T47D (cell line): ENCODE data around the gene CDKAL1.
A peak's percentile ranks its signal among the peaks of the same experiment; 100 is the strongest.

Experiments
- DNase-seq, 2 experiments: peaks; one replicate each; pipeline versions ENCODE4 v3.0.0 to v3.0.0-alpha.2; 2011 to 2012; ENCODE audit warnings: low read depth in 1 of 2, low spot score in 1 of 2
- JUND ChIP-seq: IDR thresholded peaks from 2 replicates; pipeline ENCODE4 v1.6.1; 2012; ENCODE audit warnings: low read depth
- in situ Hi-C: cut with HindIII; loops from 2 replicates; pipeline ENCODE4 v1.10.0; 2016; ENCODE audit warnings: low sequenced_read_pairs, low pct_unique_long_range_greater_than_20kb

Gene CDKAL1

DNA sequence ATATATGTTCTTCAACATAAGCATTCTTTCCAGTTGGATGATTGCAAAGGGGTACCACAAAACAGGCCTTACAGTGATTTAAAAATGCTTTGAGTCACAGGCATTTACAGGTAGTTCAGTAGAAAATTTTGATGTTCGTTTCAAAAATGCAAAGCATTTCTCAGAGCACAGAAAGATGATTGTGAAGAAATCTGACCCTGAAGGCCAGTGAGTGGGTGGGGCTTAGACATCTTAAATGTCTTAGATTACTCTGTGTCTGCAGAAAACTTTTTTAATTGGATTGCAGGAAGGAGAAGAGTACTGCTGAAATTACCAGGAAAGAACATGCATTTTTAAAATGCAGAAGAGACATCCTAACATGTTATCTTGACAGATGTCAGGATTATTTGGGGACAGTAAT, 268.3 kb downstream of the CDKAL1 start:
- TF ChIP-seq JUND = no peak
- DNase-seq = no peak

DNA sequence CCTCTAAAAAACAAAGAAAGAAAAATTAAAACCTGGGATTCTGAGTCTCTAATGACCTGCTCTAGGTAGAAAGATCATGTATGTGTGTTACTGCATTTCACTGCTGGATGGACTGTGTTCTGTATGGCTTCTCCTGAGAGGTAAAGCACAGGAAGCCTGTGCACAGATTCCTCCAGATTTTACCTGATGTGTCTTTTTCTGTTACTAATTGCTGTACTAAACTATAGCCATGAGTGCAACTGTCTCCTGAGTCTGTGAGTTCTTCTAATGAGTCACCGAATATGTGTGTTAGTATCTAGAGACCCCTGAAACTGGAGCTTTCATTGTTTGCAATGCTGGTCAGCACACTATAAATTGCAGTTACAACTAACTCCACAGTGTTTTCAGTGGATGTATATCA, 270.8 kb downstream of the CDKAL1 start:
- no peak for TF ChIP-seq JUND
- no peak for DNase-seq
- in situ Hi-C loops = no loop called here

More for the DNA sequence above, 268.3 kb downstream of the CDKAL1 start:
- in situ Hi-C loops = no loop called here

DNA sequence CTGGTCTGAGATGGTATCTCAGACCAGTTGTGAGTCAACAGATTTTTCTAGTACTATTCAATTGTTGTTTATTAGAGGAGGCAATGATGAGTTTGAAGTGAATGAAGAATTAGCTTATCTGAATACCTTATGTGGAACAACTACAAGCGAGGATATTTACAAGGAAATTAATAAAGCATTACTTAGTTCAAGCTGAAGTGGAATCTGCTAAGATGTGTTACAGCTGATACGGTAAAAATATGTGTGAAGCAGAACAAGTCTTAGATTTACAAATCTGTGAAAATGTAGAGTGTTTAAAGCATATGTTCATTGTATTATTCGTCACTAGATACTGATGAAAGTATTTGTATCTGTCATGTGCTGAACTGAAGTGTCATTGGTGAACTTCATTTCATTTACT, 272.4 kb downstream of the CDKAL1 start:
- in situ Hi-C loops = no loop called here
- no peak for DNase-seq
- no peak for TF ChIP-seq JUND

DNA sequence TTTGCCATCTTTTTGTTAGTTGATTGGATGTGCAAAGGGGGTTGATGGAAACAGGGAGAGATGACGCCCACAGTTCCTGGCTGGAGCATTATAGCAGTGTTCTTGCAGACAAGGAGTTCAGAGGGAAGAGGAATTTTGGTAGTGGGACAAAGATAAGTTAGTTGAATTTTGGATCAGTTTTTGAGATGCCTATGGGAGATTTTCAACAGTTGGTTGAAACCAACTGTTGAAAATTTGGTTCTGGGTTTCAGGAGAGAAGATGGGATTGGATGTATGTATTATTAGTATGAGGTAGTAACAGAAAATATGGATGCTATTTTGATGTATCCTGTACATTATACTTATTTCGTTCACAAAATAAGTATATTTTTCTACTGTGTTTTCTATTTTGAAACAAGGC, 274.2 kb downstream of the CDKAL1 start:
- in situ Hi-C loops = no loop called here
- TF ChIP-seq JUND = no peak
- no peak for DNase-seq

DNA sequence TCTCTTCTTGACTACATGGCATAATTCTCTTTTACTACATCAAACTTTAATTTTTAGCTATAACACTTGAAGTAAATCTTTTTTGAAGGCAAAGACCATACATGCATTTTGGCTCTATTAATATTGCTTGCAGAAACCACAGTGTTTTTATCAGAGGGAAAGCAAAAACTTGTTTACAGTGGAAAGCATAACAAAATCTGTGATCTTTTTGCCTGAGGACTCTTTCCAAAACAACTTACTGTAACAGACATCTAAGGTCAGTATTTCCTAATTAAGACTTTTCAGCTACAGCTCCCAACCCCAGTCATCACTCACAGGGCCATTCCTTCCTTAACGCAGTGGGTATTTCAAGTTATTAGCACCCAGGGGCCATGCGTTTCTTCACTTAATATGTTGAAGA, 274.7 kb downstream of the CDKAL1 start:
- DNase-seq = no peak
- TF ChIP-seq JUND = no peak
- in situ Hi-C loops = no loop called here

DNA sequence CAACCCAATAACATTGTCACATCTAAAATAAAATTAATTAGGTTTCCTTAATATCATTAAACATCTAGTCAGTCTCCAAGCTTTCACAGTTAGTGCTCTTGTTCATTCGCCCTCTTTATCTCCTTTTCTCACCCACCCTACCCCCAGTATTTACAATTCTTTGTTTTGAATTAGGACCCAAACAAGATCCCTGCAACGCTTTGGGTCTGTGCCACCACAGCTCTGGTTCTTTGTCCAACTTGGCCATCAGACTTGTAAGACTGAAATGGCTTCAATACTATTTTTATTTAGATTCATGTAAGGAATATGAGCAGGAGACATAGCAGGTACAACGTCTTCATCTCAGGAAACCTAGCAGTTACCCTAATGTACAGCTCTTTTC, 276.5 kb downstream of the CDKAL1 start:
- no peak for TF ChIP-seq JUND
- in situ Hi-C loops = no loop called here
- DNase-seq = no peak

DNA sequence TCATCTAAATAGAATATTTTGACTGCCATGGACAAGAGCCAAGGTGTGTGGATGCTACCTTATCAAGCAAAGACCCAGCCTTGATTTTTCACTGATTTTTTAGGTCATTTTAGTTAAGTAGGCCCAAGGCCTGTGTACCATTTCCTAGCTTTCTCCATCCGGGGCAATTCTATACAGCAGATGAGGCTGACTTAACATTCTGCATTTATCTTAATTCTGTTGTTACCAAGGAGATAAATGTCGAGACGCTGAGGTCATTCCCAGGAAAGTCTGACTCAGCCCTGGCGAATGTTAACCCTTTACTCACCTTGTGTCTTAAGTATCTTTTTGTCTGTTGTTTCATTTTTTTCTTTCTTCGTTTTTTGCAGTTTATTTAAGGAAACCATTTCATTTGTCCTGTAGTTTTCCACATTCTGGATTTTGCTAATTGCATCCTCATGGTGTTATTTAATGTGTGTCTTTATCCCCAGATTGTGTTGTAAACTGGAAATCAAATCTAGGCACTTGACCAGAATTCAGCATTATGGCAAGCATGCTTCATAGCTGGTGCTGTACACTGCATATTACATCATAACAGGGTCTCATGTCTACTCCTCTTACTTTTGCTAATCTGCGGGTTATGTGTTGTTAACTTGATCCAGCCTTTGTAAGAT, 277.0 kb downstream of the CDKAL1 start:
- in situ Hi-C loops = no loop called here
- TF ChIP-seq JUND = 0 out of 2 replicates have a peak, but pooled peaks have one; percentile 23
- peak in 1 of 2 experiments; percentile 42 for DNase-seq

DNA sequence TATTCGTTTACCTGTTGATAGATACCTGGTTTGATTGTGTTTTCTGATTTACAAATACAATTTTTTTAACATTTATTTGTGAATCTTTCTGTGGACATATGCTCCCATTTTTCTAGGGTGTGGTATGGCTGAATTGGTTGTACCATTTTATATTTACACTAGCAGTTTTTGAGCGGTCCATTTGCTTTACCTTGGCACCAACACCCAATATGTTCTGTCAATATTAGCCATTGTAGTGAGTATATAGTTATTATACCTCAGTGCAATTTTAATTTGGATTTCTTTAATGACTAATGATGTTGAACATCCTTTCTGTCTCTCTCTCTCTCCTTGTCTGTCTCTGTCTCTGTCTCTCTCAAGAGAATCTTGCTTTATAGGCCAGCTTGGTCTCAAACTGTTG, 278.5 kb downstream of the CDKAL1 start:
- in situ Hi-C loops = no loop called here
- no peak for TF ChIP-seq JUND
- no peak for DNase-seq

DNA sequence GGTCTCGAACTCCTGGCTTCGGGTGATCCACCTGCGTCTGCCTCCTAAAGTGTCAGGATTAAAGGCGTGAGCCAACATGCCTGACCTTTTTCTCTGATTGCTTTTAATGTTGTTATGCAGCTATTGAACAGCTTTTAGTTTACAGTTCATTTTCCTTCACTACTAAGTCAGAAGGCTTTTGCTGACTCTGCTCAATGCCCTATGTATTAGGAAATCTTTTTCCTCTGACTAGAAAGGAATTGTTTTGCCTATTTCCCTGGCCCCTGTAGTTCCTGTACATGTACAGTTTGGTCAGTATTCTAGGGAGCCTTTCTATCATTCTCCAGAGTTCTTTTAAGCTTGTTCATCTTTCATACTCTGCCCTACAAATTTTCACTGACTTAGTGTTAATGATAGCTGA, 280.2 kb downstream of the CDKAL1 start:
- in situ Hi-C loops = no loop called here
- no peak for TF ChIP-seq JUND

DNA sequence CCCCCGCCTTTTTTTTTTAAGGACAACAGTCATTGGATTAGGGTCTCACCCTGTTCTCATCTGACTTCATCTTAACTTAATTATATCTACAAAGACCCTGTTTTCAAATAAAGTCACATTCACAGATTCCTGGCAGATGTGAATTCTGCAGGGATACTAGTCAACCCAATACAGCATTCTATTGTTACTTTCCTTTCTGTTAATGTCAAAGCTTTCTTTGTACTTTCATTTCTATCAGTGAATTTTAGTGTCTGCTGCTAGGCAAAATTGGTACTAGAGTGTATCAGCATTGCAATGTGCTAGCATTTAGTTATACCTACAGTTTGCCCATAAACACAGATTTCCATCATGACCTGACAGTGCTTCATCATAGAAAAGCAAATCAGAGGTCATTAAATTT, 281.9 kb downstream of the CDKAL1 start:
- TF ChIP-seq JUND = no peak
- in situ Hi-C loops = no loop called here
- no peak for DNase-seq

More for the DNA sequence above, 280.2 kb downstream of the CDKAL1 start:
- no peak for DNase-seq

DNA sequence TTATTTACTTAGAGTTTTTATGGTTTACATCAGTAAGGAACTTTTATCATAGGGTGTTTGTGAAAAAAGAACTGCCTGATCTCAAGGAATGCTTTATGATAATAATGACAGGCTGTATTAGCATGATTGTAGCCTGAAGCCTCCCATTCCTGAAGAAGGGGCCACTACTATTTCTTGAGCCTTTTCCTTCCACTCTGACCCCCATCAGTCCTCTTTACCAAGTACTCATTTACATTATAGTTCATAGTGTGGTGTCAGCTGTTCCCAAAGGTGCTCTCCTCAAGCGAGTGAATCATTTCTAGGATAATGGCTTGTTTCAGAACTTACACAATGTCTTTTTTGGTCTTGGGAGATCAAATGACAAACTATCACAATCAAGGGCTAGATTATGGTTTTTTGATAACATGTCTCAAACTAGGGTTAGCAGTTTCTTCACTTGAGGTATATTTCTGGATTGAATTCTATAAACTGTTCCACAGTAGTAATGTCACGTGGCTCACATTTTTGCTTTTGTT, 283.6 kb downstream of the CDKAL1 start:
- DNase-seq = no peak
- in situ Hi-C loops = no loop called here

DNA sequence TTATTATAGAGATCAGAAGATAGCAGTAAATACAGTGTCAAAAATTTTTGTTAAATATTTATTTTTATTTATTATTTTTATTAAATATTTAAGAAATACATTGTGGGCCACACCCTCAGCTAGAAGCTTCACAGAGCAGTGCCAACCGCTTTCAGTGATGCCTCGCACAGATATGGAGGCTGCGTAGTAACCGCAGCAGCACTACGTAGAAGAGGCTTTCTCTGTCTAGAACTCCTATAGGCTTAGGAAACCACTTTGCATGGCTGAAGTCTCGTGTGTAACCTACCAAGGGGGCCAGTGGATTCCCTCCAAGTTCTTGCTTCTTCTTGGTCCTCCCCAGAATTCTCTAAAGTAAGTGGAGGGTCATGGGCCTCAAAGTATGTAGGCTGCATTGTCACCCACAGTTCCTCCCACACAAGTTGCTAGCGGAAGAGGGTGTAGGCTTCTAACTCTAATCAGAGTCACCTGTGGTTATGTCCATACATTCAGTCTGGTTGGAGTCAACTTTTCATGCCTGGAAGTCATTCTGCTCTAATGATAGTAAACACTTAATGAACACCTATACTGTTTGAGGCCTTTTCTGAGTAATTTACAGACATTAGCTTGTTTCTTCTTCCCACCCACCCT, 285.6 kb downstream of the CDKAL1 start:
- no peak for TF ChIP-seq JUND

More for the DNA sequence above, 283.6 kb downstream of the CDKAL1 start:
- no peak for TF ChIP-seq JUND

DNA sequence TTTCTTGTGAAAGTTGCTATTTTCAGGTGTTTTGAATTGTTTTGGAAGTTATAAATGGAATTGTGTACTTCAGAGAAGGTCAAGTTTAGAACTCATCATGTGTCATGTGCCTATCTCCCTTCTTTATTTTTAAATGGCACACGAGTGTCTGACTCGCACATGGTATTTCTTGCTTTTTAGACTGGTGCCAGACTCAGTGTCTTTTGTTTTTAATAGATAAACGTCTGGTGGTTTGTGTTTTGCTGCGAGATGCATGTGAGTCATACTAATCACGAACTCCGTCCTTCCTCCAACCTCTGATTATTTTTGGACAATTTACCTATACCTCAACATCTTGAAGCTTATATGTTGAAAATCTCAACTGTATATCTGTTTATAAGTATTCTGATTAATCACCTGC, 292.1 kb downstream of the CDKAL1 start:
- DNase-seq = no peak
- in situ Hi-C loops = no loop called here
- no peak for TF ChIP-seq JUND

More for the DNA sequence above, 285.6 kb downstream of the CDKAL1 start:
- in situ Hi-C loops = no loop called here
- DNase-seq = no peak
